IMR-90 (cell line): Measurements from ENCODE around the gene NES.

Experiments used
- ELK1 ChIP-seq: fragments of 150-350 bp; IDR thresholded peaks from 2 replicates; pipeline ENCODE4 v1.6.1; 2016; ENCODE audit warnings: low read depth, mild to moderate bottlenecking, low read length, moderate library complexity, borderline replicate concordance
- POLR2A ChIP-seq: IDR thresholded peaks from 2 replicates; pipeline ENCODE4 v1.6.1; 2012; ENCODE audit warnings: mild to moderate bottlenecking, low read depth, low read length
- TF ChIP-seq, protein P1 (sequence below): conservative IDR thresholded peaks from 2 replicates; pipeline ENCODE4 v1.5.1; 2012; ENCODE audit warnings: mild to moderate bottlenecking, low read depth, low read length, improper control_type of control experiment

- TF ChIP-seq, protein P1, sequence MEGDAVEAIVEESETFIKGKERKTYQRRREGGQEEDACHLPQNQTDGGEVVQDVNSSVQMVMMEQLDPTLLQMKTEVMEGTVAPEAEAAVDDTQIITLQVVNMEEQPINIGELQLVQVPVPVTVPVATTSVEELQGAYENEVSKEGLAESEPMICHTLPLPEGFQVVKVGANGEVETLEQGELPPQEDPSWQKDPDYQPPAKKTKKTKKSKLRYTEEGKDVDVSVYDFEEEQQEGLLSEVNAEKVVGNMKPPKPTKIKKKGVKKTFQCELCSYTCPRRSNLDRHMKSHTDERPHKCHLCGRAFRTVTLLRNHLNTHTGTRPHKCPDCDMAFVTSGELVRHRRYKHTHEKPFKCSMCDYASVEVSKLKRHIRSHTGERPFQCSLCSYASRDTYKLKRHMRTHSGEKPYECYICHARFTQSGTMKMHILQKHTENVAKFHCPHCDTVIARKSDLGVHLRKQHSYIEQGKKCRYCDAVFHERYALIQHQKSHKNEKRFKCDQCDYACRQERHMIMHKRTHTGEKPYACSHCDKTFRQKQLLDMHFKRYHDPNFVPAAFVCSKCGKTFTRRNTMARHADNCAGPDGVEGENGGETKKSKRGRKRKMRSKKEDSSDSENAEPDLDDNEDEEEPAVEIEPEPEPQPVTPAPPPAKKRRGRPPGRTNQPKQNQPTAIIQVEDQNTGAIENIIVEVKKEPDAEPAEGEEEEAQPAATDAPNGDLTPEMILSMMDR = no peak
- no peak for TF ChIP-seq ELK1
- no peak for TF ChIP-seq POLR2A
Measured at GRCh38 chr1:156671804-156672203, 5.4 kb downstream of the NES start.
